Ishikawa (cell line): ENCODE measurements around the gene IL4R.
A peak's percentile ranks its signal among the peaks of the same experiment; 100 is the strongest.

Experiments
- CEBPB ChIP-seq: IDR thresholded peaks from 2 replicates; pipeline ENCODE4 v1.6.1; 2012
- CREB1 ChIP-seq: IDR thresholded peaks from 2 replicates; pipeline ENCODE4 v1.6.1; 2012; ENCODE audit warnings: low read depth
- EGR1 ChIP-seq: IDR thresholded peaks from 2 replicates; pipeline ENCODE4 v1.6.1; 2012
- EP300 ChIP-seq: IDR thresholded peaks from 2 replicates; pipeline ENCODE4 v1.6.1; 2012; ENCODE audit warnings: borderline replicate concordance
- FOXM1 ChIP-seq: IDR thresholded peaks from 2 replicates; pipeline ENCODE4 v1.6.1; 2012; ENCODE audit warnings: low read depth, borderline replicate concordance
- MAX ChIP-seq: IDR thresholded peaks from 2 replicates; pipeline ENCODE4 v1.6.1; 2012
- NFIC ChIP-seq: IDR thresholded peaks from 2 replicates; pipeline ENCODE4 v1.6.1; 2012
- RAD21 ChIP-seq: IDR thresholded peaks from 2 replicates; pipeline ENCODE4 v1.6.1; 2012; ENCODE audit warnings: low read depth
- REST ChIP-seq: IDR thresholded peaks from 2 replicates; pipeline ENCODE4 v1.6.1; 2012; ENCODE audit warnings: low read depth, mild to moderate bottlenecking
- TAF1 ChIP-seq: IDR thresholded peaks from 2 replicates; pipeline ENCODE4 v1.6.1; 2012; ENCODE audit warnings: low read depth, mild to moderate bottlenecking
- TCF12 ChIP-seq: IDR thresholded peaks from 2 replicates; pipeline ENCODE4 v1.6.1; 2012; ENCODE audit warnings: low read depth
- TEAD4 ChIP-seq: IDR thresholded peaks from 2 replicates; pipeline ENCODE4 v1.6.1; 2012
- USF1 ChIP-seq: IDR thresholded peaks from 2 replicates; pipeline ENCODE4 v1.6.1; 2012
- YY1 ChIP-seq: IDR thresholded peaks from 2 replicates; pipeline ENCODE4 v1.6.1; 2012; ENCODE audit warnings: low read depth
- ZBTB7A ChIP-seq: IDR thresholded peaks from 2 replicates; pipeline ENCODE4 v1.6.1; 2012; ENCODE audit warnings: low read depth

IL4R gene

DNA sequence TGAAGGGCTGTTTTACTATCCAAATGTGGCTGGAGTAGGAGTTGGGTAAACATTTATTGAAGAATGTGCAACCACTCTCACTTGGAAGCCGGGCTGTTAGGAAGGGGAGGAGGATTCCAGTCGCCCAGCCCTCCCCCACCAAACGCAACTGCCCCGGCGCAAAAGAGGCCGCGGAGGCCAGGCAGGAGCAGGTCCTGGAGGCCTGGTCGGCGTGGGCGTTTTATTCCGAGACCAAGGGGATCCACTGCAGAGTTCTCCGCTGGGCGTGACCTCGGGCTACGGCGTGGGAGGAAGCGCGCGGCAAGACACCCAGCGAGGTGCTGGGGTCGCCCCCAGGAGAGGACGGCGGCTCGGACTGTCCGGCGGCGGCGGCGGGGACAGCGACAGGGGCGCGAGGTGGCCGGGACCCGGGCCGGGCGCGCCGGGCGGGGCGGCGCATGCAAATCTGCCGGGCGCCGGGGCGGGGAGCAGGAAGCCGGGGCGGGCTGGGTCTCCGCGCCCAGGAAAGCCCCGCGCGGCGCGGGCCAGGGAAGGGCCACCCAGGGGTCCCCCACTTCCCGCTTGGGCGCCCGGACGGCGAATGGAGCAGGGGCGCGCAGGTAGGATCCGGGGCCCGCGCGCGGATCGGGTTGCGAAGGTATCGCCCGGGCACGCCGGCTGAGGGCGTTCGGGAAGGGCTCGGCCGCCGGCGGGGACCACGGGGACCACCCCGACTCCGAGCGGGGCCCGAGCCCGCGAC lies at the start of gene IL4R:
TSS of gene IL4R (plus strand) at position 553 of the 739 bp plus-strand sequence. CDS start 26,230 bp downstream, outside the sequence.
- TF ChIP-seq TAF1 (no peak), FOXM1 (no peak), RAD21 (no peak), EP300 (no peak), MAX (peak; percentile 34), NFIC (no peak), TCF12 (peak; percentile 5; the same call in 1 of the 2 replicates), USF1 (no peak), REST (no peak), CEBPB (no peak), ZBTB7A (peak; percentile 87), TEAD4 (no peak), EGR1 (peak; percentile 94), CREB1 (no peak), YY1 (no peak)

- TF ChIP-seq MAX (no peak), CREB1 (no peak), CEBPB (peak; percentile 73), TEAD4 (peak; percentile 72)
Observed at GRCh38 chr16:27264151-27264550, 49.6 kb upstream of the IL4R start.

DNA sequence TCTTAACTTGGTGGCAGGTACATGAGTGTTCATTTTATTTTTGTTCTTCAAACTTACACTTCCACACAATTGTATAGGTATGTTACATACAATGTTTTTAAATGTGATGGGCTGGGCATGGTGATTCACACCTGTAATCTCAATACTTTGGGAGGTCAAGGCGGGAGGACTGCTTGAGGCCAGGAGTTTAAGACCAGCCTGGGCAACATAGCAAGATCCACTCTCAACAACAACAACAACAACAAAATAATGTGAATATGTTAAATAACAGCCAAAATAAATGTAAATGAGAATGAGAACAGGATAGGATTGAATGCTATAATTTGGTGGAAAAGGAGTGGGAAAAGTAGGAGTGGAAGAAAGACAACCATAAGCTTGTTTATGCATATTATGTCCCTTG lies 47.8 kb upstream of the IL4R start:
- TF ChIP-seq EP300 (no peak), TCF12 (no peak), NFIC (no peak), TEAD4 (no peak), USF1 (no peak), CREB1 (no peak), MAX (no peak), CEBPB (no peak), FOXM1 (no peak), RAD21 (no peak), REST (no peak), TAF1 (no peak), EGR1 (no peak), YY1 (no peak), ZBTB7A (no peak)

DNA sequence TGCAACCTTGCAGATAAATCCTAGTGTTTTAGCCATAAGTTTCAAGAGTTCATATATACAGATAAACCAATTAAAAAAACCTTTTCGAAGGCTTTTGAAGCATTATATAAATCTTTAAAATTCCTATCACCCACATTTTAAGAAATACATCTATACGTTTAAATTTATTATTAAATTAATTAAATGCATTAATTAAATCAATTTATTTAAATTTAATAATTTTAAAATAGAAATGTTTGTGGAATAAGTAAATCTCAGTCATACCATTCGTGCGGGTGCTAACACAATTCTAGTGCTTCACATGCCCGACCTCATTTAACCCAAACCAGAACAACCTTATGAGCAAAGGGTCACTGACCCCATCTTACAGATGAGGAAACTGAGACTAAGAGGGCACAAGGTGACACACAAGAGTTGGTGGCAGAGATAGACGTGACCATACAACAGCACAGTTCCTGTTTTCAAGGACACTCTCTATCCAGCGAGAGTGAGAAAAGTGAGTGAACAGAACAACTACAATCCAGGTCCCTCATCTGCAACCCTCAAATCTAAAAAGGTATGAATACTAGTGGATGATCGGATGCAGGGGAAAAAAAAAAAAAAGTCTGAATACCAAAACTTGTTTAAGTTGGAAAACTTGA lies 46.6 kb upstream of the IL4R start:
- no peak for TF ChIP-seq FOXM1
- TF ChIP-seq TCF12, result no peak
- no peak for TF ChIP-seq CEBPB

DNA sequence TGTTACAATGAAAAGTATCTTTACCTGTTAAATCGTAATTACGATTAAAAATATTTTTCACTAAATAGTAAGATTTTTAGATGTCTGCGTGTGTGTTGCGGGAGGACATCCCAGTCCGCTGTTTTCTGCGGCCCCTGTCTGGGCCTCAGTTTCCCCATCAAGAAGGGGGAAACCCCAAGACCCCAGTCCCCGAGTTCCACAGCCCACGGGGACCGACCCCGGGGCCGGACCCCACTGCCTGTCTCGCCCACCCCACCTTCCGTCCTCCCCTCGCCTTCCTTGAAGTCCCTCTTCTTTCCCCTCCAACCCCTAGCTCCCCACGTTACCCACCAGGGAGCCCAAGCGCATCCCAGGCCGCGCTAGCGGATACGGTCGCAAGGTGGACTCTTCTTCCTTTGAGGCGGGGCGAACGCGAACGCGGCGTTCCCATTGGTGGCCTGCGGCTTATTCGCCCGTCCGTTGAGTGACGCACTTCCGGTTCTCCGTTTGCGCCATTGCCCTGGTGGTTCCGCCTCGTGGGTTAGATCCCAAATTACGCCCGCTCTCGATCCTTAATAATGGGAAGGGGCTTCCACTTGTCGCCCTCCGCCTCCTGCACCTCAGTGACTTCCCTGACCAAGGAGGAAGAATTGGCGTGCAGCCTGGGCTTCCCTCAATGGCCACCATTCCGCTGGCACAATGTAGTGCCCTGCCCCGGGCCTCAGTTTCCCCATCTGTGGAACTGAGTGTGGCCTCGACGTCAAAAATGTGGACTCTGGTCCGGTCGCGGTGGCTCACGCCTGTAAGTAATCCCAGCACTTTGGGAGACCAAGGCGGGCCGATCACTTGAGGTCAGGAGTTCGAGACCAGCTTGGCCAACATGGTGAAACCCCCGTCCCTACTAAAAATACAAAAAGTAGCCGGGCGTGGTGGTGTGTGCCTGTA lies 45.1 kb upstream of the IL4R start, which contains the start of gene NSMCE1:
TSS of gene NSMCE1 (minus strand) at position 397 of the 924 bp plus-strand sequence. CDS start 11,202 bp downstream, outside the sequence.
- TF ChIP-seq FOXM1 (no peak), MAX (peak; percentile 85), TCF12 (0 out of 2 replicates have a peak, but pooled peaks have one; percentile 35), TAF1 (peak; percentile 81), YY1 (peak; percentile 80), NFIC (no peak), ZBTB7A (peak; percentile 77), CREB1 (peak; percentile 79)
